Caco-2 (cell line): Measurements from ENCODE around the gene CREB3L1. TPM values are rescaled to one million over a fixed set of nuclear protein-coding genes. Genes with fewer than 3 reads are reported as not detected.

ENCODE experiments used
- BruUV-seq: library from RNA; stranded (reverse); fragments of 400-500 nt; replicated peaks from 2 replicates; lab custom pipeline; 2021; lab: Mats Ljungman, UMichigan
- CTCF ChIA-PET: fragments of 300-600 bp; sonication (Branson Sonifier 250); formaldehyde crosslinking; loops from one replicate; lab custom pipeline; 2022; ENCODE audit warnings: antibody characterized with exemption; lab: Charles Lee
- POLR2A ChIA-PET: fragments of 300-600 bp; sonication (Branson Sonifier 250); formaldehyde crosslinking; loops from one replicate; lab custom pipeline; 2022; ENCODE audit warnings: antibody characterized with exemption; lab: Charles Lee
- DNase-seq, 2 experiments: peaks; one replicate each; pipeline versions ENCODE4 v3.0.0 to v3.0.0-alpha.2; 2020 to 2022
- H3K27me3 ChIP-seq: replicated peaks from 2 replicates; pipeline ENCODE4 v1.6.0; 2011; ENCODE audit warnings: low read length; ENCODE audit not compliant: control insufficient read depth, insufficient read depth
- H3K36me3 ChIP-seq: 2 replicates; pipeline ENCODE4 v1.5.1; 2011; ENCODE audit warnings: low read length; ENCODE audit not compliant: control insufficient read depth, insufficient read depth
- H3K4me1 ChIP-seq: fragments of 250-450 bp; sonication (Bioruptor Pico); 2 replicates; pipeline ENCODE4 v1.5.1; 2020; ENCODE audit warnings: mild to moderate bottlenecking
- H3K4me3 ChIP-seq: 2 replicates; pipeline ENCODE4 v1.5.1; 2011; ENCODE audit warnings: low read depth, mild to moderate bottlenecking, control low read depth, low read length
- H3K9me3 ChIP-seq: fragments of 250-450 bp; sonication (Bioruptor Pico); 2 replicates; pipeline ENCODE4 v1.5.1; 2020; ENCODE audit warnings: mild to moderate bottlenecking, moderate library complexity
- H3K27ac Mint-ChIP-seq: one replicate; pipeline ENCODE4 v1.8.0; 2022; ENCODE audit warnings: mixed read lengths; ENCODE audit not compliant: unreplicated experiment
- H3K27me3 Mint-ChIP-seq: one replicate; pipeline ENCODE4 v1.8.0; 2022; ENCODE audit warnings: mixed read lengths; ENCODE audit not compliant: insufficient read depth, unreplicated experiment
- H3K36me3 Mint-ChIP-seq: one replicate; pipeline ENCODE4 v1.8.0; 2022; ENCODE audit warnings: mild to moderate bottlenecking, mixed read lengths; ENCODE audit not compliant: insufficient read depth, unreplicated experiment
- H3K4me1 Mint-ChIP-seq: one replicate; pipeline ENCODE4 v1.8.0; 2022; ENCODE audit warnings: low read depth, mixed read lengths; ENCODE audit not compliant: unreplicated experiment
- H3K4me3 Mint-ChIP-seq: one replicate; pipeline ENCODE4 v1.8.0; 2022; ENCODE audit warnings: mild to moderate bottlenecking, moderate library complexity, mixed read lengths; ENCODE audit not compliant: unreplicated experiment
- H3K9me3 Mint-ChIP-seq: one replicate; pipeline ENCODE4 v1.8.0; 2022; ENCODE audit warnings: mixed read lengths; ENCODE audit not compliant: unreplicated experiment
- CTCF ChIP-seq, 2 experiments: fragments of 200-600 bp in 1 of 2; IDR thresholded peaks; 1 replicate in 1 of 2; 2 replicates in 1 of 2; pipeline versions ENCODE4 v1.5.1 to v1.8.0; 2011 to 2022; ENCODE audit warnings: antibody characterized with exemption in 1 of 2, control low read depth in 1 of 2, inconsistent platforms in 1 of 2, low read depth in 1 of 2, low read length in 1 of 2, mild to moderate bottlenecking in 1 of 2, moderate library complexity in 1 of 2; ENCODE audit not compliant: insufficient read depth in 1 of 2, severe bottlenecking in 1 of 2, unreplicated experiment in 1 of 2
- intact Hi-C: fragments of 100-400 bp; cut with micrococcal nuclease; formaldehyde crosslinking; loops from one replicate; pipeline ENCODE4 v1.10.0; 2022; ENCODE audit not compliant: unreplicated experiment
- total RNA-seq: library from RNA; stranded (reverse); gene quantifications from 2 replicates; pipeline ENCODE4 v1.2.3, GENCODE V29; 2022

CREB3L1 gene
- total RNA-seq, 1 experiment from 2014 or later, result 24.9 TPM

GRCh38 chr11:46335890-46336562, 58.6 kb downstream of the CREB3L1 start:
- Mint-ChIP-seq H3K4me1 (no peaks in the 10 kb centered on the region), H3K27me3 (peaks cover 6% of the 10 kb centered on the region), H3K9me3 (no peaks in the 10 kb centered on the region), H3K36me3 (no peaks in the 10 kb centered on the region), H3K4me3 (no peak overlapping the region), H3K27ac (no peak overlapping the region)
- TF ChIP-seq CTCF (IDR thresholded peaks at IDR 0.05; ENCODE audit: insufficient read depth in 1 of 2, low read depth in 1 of 2, low read length in 1 of 2, severe bottlenecking in 1 of 2, unreplicated experiment in 1 of 2), result no peak
- intact Hi-C loops, result no loop called here
- DNase-seq, result no peak
- no peaks in the 10 kb centered on the region for H3K36me3 ChIP-seq
- CTCF ChIA-PET, result interaction anchor here (0.6 to 0.7 kb wide), 2 partner anchors 90 to 125 kb away, joined by 3 to 4 read pairs; no protein-coding TSS in a partner anchor
- peaks cover 10% of the 10 kb centered on the region for H3K4me1 ChIP-seq
- H3K27me3 ChIP-seq, result peaks cover 4% of the 10 kb centered on the region
- no peaks in the 10 kb centered on the region for H3K9me3 ChIP-seq
- POLR2A ChIA-PET, result no interaction called here
- H3K4me3 ChIP-seq, result no peak overlapping the region
- no TSS peak for BruUV-seq

DNA sequence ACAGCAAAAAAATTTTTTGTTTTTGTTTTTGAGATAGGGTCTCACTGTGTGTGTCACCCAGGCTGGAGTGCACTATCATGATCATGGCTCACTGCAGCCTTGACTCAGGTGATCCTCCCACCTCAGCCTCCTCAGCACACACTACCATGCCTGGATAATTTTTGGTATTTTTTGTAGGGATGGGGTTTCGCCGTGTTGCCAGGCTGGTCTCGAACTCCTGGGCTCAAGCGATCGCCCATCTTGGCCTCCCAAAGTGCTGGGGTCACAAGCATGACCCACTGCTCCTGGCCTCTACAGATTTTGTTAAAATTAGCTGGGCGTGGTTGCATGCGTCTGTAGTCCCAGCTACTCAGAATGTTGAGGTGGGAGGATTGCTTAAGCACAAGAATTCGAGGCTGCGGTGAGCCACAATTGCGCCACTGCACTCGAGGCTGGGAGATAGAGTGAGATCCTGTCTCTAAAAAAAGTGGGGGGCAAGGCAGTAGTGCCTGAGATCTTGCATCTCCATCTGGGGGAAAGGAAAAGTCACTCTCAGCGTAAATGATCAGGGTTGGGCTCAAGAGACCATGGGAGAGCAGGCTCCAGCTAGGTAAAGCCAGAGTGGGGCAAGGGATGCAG, 59.2 kb downstream of the CREB3L1 start:
- H3K4me1 Mint-ChIP-seq, result no peaks in the 10 kb centered on the region
- H3K9me3 ChIP-seq, result no peaks in the 10 kb centered on the region
- H3K27ac Mint-ChIP-seq, result no peak overlapping the region
- peaks cover 2% of the 10 kb centered on the region for H3K27me3 Mint-ChIP-seq
- no TSS peak for BruUV-seq
- no peak overlapping the region for H3K4me3 ChIP-seq
- CTCF ChIA-PET, result interaction anchor here (0.7 kb wide), 1 partner anchor 135 kb away, joined by 3 read pairs; no protein-coding TSS in a partner anchor
- H3K27me3 ChIP-seq, result peaks cover 4% of the 10 kb centered on the region
- intact Hi-C loops, result no loop called here
- POLR2A ChIA-PET, result no interaction called here
- no peak for TF ChIP-seq CTCF (IDR thresholded peaks at IDR 0.05; ENCODE audit: insufficient read depth in 1 of 2, low read depth in 1 of 2, low read length in 1 of 2, severe bottlenecking in 1 of 2, unreplicated experiment in 1 of 2)
- no peak overlapping the region for H3K4me3 Mint-ChIP-seq
- H3K36me3 ChIP-seq, result no peaks in the 10 kb centered on the region
- no peaks in the 10 kb centered on the region for H3K36me3 Mint-ChIP-seq
- H3K4me1 ChIP-seq, result peaks cover 10% of the 10 kb centered on the region
- H3K9me3 Mint-ChIP-seq, result no peaks in the 10 kb centered on the region
- DNase-seq, result no peak

GRCh38 chr11:46337626-46338345, 60.3 kb downstream of the CREB3L1 start:
- POLR2A ChIA-PET, result no interaction called here
- no peak overlapping the region for H3K4me3 Mint-ChIP-seq
- Histone ChIP-seq H3K4me3 (no peak overlapping the region), H3K36me3 (no peaks in the 10 kb centered on the region), H3K27me3 (peaks cover 3% of the 10 kb centered on the region), H3K4me1 (peaks cover 10% of the 10 kb centered on the region), H3K9me3 (no peaks in the 10 kb centered on the region)
- intact Hi-C loops, result no loop called here
- DNase-seq, result no peak
- no peaks in the 10 kb centered on the region for H3K36me3 Mint-ChIP-seq
- no peak for TF ChIP-seq CTCF (IDR thresholded peaks at IDR 0.05; ENCODE audit: insufficient read depth in 1 of 2, low read depth in 1 of 2, low read length in 1 of 2, severe bottlenecking in 1 of 2, unreplicated experiment in 1 of 2)
- H3K4me1 Mint-ChIP-seq, result no peaks in the 10 kb centered on the region
- no peaks in the 10 kb centered on the region for H3K9me3 Mint-ChIP-seq
- CTCF ChIA-PET, result no interaction called here
- BruUV-seq, result no TSS peak
- H3K27ac Mint-ChIP-seq, result no peak overlapping the region
- H3K27me3 Mint-ChIP-seq, result no peaks in the 10 kb centered on the region
